Embryonic facial prominence (tissue), 1 donor: ENCODE data around the gene MRPL58.
"Not testable (repeated sequence)": the region's sequence is repeated elsewhere in the genome, so short reads cannot be mapped to it uniquely, and the experiment has no call there.

Experiments
- DNase-seq: peaks from one replicate; pipeline ENCODE4 v3.0.0-alpha.2; 2016; ENCODE audit errors: extremely low spot score

MRPL58 gene

DNA sequence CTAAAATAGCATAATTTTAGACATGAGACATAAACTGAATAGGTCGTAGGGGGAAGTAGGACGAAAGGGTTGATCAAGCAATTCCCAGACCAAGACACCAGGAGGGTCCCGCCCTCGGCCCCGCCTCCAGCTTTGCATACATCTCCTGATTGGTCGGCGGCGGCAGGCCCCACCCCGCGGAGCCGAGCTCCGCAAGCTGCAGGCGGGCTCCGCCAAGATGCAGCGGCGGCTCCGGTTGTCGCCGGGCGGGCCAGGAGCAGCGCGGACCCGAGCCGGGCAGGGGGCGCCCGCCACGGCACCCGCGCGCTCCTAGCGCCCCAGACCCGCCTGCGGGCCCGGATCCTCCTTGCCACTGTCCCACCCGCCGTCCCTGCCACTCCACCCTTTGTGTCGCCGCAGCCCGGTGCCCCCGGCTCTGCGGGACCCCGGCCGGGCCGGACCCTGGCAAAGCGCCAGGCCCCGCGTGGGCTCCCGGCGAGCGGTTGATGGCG lies 25.0 kb upstream of the MRPL58 start, which contains the start of gene CDR2L:
CDR2L (plus strand) TSS at position 215 of the 491 bp plus-strand sequence. CDS start 412 bp downstream, outside the sequence.
- DNase-seq = peak; percentile 78

- DNase-seq = peak; percentile 73
These were observed 24.4 kb upstream of the MRPL58 start for GRCh38 chr17:74987909-74988711.

GRCh38 chr17:74990581-74991105 lies 21.8 kb upstream of the MRPL58 start:
- DNase-seq = no peak

DNA sequence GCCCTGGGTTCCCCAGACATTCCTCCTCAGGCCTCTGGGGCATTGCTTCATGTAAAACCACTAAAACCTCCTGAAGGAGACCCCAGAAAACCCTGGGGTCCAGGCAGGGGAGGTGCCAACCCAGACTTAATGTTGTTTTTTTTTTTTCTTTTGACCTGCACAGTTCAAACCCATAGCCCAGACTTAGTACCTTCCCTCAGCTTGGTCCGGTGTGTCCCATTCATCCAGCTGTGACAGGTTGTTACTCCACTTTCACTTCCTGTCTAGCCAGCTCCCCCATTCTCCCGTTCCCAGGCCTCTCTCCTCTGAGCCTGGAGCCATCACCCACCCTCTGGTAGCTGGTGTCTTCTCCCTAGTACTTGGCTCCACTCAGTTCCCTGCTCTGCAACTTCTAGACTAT lies 20.2 kb upstream of the MRPL58 start:
- no peak for DNase-seq

DNA sequence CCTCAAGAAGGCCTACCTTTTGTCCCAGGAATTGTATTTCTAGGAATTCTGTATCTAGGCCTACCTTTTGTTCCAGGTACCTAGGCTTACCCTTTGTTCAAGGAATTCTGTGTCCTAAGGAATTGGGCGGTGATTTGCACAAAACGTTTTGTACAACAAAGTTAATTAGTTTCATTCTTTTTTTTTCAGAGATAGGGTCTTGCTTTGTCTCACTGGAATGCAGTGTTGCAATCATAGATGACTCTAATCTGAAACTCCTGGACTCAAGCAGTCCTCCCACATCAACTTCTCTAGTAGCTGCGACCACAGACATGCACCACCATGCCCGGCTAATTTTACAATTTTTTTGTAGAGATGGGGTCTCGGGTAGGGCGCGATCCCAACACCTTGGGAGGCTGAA lies 18.0 kb upstream of the MRPL58 start:
- no peak for DNase-seq

GRCh38 chr17:74995847-74996246 lies 16.6 kb upstream of the MRPL58 start:
- DNase-seq = no peak

DNA sequence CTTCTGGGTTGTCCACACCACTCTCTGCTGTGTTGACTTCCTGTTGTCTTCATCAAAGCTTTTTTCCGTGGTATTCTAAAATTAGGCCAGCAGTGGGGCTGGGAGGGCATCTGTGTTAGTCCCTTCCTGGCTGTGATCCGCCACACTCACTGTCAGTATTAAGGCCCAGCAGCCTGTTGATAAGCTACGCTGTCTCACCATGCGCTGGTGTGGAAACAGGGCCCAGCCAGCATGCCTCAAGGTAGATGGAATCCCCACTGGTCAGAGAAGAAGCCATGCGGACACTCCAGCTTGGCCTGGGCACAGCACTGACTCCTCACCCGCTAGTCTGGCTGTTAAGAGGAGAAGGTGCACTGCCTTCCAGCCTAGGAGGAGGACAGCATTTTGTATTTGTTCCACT lies 13.7 kb upstream of the MRPL58 start:
- DNase-seq = no peak

DNA sequence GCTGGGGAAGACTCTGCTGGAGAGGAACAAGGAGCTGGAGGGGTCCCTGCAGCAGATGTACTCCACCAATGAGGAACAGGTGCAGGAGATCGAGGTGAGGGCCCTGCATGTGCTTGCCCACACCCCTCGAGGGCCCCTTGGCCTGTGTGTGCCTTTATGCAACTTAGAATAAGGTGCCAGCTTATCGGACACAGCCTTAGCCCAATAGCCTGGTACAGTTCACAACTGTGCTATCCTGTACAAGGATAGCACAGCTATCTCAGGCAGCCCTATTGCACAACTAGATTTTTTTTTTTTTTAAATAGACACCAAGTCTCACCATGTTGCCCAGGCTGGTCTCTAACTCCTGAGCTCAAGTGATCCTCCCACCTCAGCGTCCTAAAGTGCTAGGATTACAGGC lies 12.9 kb upstream of the MRPL58 start:
- DNase-seq = no peak

DNA sequence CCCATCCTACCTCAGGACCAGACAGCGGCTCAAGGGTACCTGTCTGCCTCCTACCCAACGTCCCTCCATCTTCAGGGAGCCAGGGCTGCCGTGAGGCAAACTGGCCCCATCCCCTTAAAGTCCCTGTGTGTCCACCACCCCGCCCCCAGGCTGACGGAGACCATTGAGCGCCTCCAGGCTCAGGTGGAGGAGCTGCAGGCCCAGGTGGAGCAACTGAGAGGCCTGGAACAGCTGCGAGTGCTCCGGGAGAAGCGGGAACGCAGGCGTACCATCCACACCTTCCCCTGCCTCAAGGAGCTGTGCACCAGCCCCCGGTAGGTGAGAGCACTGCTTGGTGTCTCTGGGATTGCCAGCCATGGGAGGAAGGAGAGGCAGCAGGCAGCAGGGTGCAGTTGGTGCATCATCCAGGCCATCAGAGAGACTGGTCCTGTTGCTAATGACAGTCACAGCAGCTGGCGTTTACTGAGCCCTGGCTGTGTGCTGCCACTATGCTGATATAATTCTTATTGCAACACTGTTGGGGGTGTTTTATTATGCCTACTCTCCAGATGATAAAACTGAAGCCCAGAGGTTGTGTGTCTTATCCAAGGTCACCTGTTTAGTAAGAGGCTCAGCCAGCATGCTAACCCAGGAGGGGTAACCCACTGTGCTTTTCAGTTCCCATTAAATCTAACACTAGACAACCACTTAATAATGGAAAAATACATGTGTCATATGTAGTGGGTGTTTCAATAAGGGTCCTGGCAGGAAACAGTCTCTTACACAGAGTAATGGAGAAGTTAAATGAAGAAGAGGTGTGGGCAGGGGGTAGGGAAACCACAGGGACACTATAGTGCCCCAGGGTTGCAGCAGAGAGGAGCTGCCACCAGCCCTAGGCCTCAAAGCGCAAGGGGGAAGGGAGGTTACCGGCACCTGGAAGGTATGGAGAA lies 10.3 kb upstream of the MRPL58 start:
- DNase-seq = no peak

DNA sequence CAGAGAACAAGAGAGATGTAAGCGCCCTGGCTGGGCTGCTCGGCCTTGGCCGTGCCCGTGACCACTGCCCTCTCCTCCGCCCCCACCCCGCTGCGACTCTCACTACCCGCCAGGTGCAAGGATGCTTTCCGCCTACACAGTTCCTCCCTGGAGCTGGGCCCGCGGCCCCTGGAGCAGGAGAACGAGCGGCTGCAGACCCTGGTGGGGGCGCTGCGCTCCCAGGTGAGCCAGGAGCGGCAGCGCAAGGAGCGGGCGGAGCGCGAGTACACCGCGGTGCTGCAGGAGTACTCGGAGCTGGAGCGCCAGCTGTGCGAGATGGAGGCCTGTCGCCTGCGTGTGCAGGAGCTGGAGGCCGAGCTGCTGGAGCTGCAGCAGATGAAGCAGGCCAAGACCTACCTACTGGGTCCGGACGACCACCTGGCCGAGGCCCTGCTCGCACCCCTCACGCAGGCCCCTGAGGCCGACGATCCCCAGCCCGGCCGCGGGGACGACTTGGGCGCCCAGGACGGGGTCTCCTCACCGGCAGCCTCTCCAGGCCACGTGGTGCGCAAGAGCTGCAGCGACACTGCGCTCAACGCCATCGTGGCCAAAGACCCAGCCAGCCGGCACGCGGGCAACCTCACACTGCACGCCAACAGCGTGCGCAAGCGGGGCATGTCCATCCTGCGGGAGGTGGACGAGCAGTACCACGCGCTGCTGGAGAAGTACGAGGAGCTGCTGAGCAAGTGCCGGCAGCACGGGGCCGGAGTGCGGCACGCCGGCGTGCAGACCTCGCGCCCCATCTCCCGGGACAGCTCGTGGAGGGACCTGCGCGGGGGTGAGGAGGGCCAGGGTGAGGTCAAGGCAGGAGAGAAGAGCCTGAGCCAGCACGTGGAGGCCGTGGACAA lies 9.2 kb upstream of the MRPL58 start:
- no peak for DNase-seq

- no peak for DNase-seq
These were observed 8.5 kb upstream of the MRPL58 start for GRCh38 chr17:75003957-75004355.

GRCh38 chr17:75004371-75004770 lies 8.1 kb upstream of the MRPL58 start:
- DNase-seq = no peak

GRCh38 chr17:75005291-75005690 lies 7.2 kb upstream of the MRPL58 start:
- no peak for DNase-seq

DNA sequence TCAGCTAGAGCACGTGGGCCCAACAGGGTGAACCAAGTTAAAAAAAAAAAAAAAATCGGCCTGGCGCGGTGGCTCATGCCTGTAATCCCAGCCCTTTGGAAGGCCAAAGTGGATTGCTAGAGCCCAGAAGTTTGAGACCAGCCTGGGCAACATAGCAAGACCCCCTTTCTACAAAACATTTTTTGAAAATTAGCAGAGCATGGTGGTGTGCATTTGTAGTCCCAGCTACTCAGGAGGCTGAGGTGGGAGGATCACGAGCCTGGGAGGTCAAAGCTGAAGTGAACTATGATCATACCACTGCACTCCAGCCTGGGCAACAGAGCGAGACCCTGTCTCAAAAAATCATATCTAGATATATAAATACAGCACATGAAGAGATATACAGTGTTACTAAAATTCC lies 6.4 kb upstream of the MRPL58 start:
- not testable (repeated sequence) for DNase-seq

DNA sequence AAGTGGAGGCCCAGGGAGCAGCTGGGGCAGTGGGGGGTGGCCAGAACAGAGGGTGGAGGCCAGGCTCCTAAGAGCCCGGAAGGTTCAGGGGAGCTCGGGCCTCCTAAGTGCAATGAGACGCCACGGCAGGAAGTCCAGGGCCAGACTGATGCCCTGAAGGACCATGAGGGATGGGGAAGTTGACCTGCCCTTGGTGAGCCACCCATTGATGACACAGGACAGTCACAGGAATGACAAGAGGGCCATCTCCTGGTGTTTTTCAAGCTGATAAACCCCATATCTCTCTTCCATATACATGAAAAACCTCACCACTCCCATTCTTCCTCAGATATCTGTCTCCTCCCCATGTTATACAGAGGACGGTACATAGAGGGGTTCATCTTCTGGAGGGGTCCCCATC lies 5.8 kb upstream of the MRPL58 start:
- DNase-seq = no peak

- no peak for DNase-seq
These were observed 4.1 kb upstream of the MRPL58 start for GRCh38 chr17:75008373-75008772.

- DNase-seq = no peak
These were observed 3.2 kb upstream of the MRPL58 start for GRCh38 chr17:75009139-75009724.

DNA sequence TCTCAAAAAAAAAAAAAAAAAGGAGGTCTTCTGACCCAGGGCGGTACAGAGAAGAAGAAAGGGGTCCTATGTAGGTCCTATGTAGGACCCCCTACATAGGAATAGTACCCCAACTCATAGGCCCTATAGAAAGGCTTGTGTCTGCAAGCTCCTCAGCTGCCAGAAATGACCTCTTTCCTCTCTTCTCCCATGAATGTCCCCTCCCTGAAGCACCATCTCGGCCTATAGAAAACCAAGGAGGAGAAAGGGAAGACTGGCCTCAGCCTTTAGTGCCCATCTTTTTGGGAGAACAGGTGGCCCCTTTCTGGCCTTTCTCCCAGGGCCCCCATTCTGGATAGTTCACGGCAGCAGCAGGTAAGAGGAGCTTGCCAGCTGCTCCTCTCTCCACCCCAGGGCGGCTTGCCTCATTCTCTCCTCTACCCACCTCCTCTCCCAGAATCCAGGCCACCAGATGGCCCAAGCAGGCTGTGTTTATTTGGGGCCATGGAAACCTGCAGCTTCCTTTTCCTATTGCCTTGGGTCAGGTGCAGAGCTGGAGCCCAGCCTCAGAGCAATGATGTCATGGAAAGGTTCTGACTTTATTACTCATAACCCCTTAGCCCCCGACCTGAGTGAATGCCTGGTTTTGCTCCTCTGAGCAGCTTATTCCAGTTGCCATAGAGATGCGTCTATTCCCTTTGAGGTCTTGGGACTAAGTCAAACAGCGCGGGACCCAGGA lies 1.6 kb upstream of the MRPL58 start:
- DNase-seq = no peak

GRCh38 chr17:75011401-75012095 lies 922 bp upstream of the MRPL58 start:
- DNase-seq = peak; percentile 64

DNA sequence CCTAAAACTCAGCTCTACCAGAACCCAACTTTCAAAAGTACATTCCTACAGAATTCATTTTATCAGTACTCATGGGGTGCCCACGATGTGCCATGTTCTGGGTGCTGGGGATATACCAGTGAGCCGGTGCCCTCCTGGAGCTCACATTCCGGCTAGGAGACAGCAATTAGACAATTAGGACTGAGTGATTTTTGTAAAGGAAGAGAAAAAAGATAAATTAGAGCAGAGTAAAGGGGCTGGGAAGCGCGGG lies 449 bp upstream of the MRPL58 start:
- no peak for DNase-seq
